Activated CD4-positive, alpha-beta T cell treated with anti-CD3 and anti-CD28 coated beads, Interleukin-2, amount 50 U/mL, for 48 hours (primary cell): ENCODE data around the gene RTL1.

Experiments used
- DNase-seq, 2 experiments: peaks; one replicate each; pipeline ENCODE4 v3.0.0-alpha.2; 2020

The RTL1 gene

GRCh38 chr14:100845341-100845740 is 58.2 kb downstream of the RTL1 start:
- DNase-seq = no peak

- no peak for DNase-seq
Observed at GRCh38 chr14:100844846-100845245, 58.7 kb downstream of the RTL1 start.

GRCh38 chr14:100844421-100844820 is 59.1 kb downstream of the RTL1 start:
- DNase-seq = no peak

GRCh38 chr14:100844082-100844408 is 59.5 kb downstream of the RTL1 start:
- DNase-seq = no peak

- no peak for DNase-seq
Observed at GRCh38 chr14:100842799-100843198, 60.7 kb downstream of the RTL1 start.

GRCh38 chr14:100841761-100842403 is 61.6 kb downstream of the RTL1 start:
- no peak for DNase-seq

GRCh38 chr14:100841066-100841760 is 62.3 kb downstream of the RTL1 start:
- DNase-seq = no peak

GRCh38 chr14:100840286-100841065 is 63.0 kb downstream of the RTL1 start:
- DNase-seq = no peak

- no peak for DNase-seq
Observed at GRCh38 chr14:100839681-100840111, 63.8 kb downstream of the RTL1 start.

GRCh38 chr14:100839315-100839585 is 64.3 kb downstream of the RTL1 start:
- DNase-seq = no peak

GRCh38 chr14:100838493-100839314 is 64.8 kb downstream of the RTL1 start:
- DNase-seq = no peak

- no peak for DNase-seq
Observed at GRCh38 chr14:100837805-100838350, 65.6 kb downstream of the RTL1 start.

GRCh38 chr14:100836941-100837804 is 66.3 kb downstream of the RTL1 start:
- DNase-seq = no peak

GRCh38 chr14:100836311-100836805 is 67.2 kb downstream of the RTL1 start:
- no peak for DNase-seq

GRCh38 chr14:100835548-100836310 is 67.8 kb downstream of the RTL1 start:
- DNase-seq = no peak

GRCh38 chr14:100834794-100835547 is 68.6 kb downstream of the RTL1 start:
- no peak for DNase-seq

- DNase-seq = no peak
Observed at GRCh38 chr14:100834082-100834793, 69.3 kb downstream of the RTL1 start.

GRCh38 chr14:100832311-100832960 is 71.1 kb downstream of the RTL1 start:
- DNase-seq = no peak

- no peak for DNase-seq
Observed at GRCh38 chr14:100830681-100831080, 72.8 kb downstream of the RTL1 start.
